Fibroblast of skin of right quadriceps (primary cell): ENCODE results near the gene RAPH1.

Experiments
- DNase-seq: peaks from one replicate; pipeline ENCODE4 v3.0.0-alpha.2; 2013

The RAPH1 gene

DNA sequence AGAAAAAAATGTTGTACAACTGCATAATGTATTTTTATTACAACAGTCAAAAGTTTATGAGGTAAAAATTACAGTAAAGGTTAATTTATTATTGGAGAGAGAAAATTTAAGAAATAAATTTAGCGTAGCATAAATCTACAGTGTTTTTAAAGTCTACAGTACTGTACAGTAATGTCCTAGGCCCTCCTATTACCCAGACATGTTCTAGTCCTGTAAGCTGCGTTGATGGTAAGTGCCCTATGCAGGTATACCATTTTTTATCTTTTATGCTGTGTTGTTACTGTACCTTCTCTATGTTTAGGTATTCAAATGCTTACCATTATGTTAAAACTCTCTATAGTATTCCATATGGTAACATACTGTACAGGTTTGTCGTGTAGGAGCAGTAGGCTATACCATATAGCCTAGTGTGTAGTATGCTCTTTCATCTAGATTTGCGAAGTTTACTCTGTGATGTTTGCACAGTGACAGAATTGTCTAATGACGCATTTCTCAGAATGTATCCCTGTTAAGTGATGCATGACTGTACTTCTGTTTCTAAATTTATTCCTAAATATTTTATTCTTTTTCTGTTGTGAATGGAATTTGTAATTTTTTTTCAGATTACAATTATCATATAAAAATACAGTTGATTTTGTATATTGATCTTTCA is 182.4 kb downstream of the RAPH1 start:
- no peak for DNase-seq

DNA sequence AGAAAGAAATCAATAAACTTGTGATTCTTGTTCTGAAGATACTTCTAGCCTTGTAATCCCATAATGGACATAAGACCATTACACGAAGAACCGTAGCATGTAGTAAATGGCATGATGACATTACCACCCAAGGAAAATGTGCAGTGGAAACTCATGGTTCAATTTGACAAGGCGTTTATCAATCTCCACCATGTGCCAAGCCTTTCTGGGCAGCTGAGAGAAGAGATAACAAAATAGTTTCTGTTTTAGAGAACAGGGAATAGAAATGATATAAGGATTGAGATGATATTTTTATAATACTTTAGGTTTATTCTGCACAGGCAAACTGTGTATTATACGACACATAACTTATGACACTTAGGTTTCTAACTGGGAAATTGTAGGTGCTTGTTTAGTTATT is 187.7 kb downstream of the RAPH1 start:
- DNase-seq = no peak

DNA sequence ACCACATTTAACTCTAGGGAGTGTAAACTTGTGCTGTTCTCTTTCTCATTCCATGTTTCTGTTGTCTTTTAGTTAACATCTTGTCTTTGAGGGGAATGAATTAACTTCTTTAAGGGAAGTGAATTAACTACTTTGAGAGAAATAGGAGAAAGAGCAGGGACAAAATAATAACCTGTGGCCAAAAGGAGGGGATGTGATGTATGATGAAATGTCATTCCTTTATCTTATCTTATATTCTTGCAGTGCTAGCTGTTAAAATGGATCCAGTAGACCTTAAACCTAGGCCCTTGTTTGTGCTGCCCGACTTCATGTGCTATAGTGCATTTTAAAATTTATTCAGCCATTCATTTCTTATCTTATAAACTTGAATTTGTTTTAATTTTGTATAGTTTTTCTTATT is 188.5 kb downstream of the RAPH1 start:
- DNase-seq = no peak

DNA sequence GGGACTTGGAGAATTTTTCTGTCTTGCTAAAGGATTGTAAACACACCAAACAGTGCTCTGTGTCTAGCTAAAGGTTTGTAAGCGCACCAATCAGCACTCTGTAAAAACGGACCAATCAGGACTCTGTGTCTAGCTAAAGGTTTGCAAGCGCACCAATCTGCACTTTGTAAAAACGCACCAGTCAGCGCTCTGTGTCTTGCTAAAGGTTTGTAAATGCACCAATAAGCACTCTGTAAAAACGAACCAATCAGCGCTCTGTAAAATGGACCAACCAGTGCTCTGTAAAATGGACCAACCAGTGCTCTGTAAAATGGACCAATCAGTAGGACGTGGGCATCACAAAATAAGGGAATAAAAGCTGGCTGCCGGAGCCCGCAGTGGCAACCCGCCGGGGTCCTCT is 190.4 kb downstream of the RAPH1 start:
- DNase-seq = no peak
